AG10803 (cell line): Measurements from ENCODE around the gene ZNF22.

ENCODE experiments used
- DNase-seq: peaks from one replicate; pipeline ENCODE4 v3.0.0; 2010; ENCODE audit warnings: low read depth
- H3K4me3 ChIP-seq: 2 replicates; pipeline ENCODE4 v1.5.1; 2011; ENCODE audit warnings: mild to moderate bottlenecking, low read length, control low read depth
- CTCF ChIP-seq: conservative IDR thresholded peaks from 2 replicates; pipeline ENCODE4 v1.5.1; 2011; ENCODE audit warnings: mild to moderate bottlenecking, low read length, control low read depth, inconsistent platforms

ZNF22 gene

GRCh38 chr10:45000752-45001380, at the start of gene ZNF22:
TSS of gene ZNF22 (plus strand) at chr10:45000923. CDS start at chr10:45003369, 2,446 bp downstream.
- peak within 1 kb of the TSS; percentile 66 for H3K4me3 ChIP-seq
- peak; percentile 10; the same call in 1 of the 2 replicates for TF ChIP-seq CTCF
- DNase-seq = peak; percentile 69

- DNase-seq = no peak
- TF ChIP-seq CTCF = no peak
- H3K4me3 ChIP-seq = no peak overlapping the region
These were observed 49.0 kb upstream of the ZNF22 start for GRCh38 chr10:44951576-44952226.

GRCh38 chr10:44952779-44953231, 47.9 kb upstream of the ZNF22 start:
- DNase-seq = no peak
- no peak overlapping the region for H3K4me3 ChIP-seq
- TF ChIP-seq CTCF = no peak

- no peak for TF ChIP-seq CTCF
- H3K4me3 ChIP-seq = no peak overlapping the region
- DNase-seq = no peak
These were observed 46.7 kb upstream of the ZNF22 start for GRCh38 chr10:44954042-44954441.

- no peak for DNase-seq
- no peak overlapping the region for H3K4me3 ChIP-seq
- TF ChIP-seq CTCF = no peak
These were observed 45.8 kb upstream of the ZNF22 start for GRCh38 chr10:44954962-44955361.

GRCh38 chr10:44955413-44956070, 45.2 kb upstream of the ZNF22 start:
- TF ChIP-seq CTCF = no peak
- no peak overlapping the region for H3K4me3 ChIP-seq
- DNase-seq = peak; percentile 56
